Activated CD4-positive, alpha-beta T cell treated with anti-CD3 and anti-CD28 coated beads for 24 hours (primary cell): Measurements from ENCODE around the gene CPXM1.

Experiments used
- DNase-seq, 2 donors: peaks; one replicate each; pipeline ENCODE4 v3.0.0-alpha.2; 2020; ENCODE audit warnings: low read depth in 2 of 2

The CPXM1 gene

GRCh38 chr20:2748551-2749342 is 51.7 kb downstream of the CPXM1 start:
- no peak for DNase-seq

DNA sequence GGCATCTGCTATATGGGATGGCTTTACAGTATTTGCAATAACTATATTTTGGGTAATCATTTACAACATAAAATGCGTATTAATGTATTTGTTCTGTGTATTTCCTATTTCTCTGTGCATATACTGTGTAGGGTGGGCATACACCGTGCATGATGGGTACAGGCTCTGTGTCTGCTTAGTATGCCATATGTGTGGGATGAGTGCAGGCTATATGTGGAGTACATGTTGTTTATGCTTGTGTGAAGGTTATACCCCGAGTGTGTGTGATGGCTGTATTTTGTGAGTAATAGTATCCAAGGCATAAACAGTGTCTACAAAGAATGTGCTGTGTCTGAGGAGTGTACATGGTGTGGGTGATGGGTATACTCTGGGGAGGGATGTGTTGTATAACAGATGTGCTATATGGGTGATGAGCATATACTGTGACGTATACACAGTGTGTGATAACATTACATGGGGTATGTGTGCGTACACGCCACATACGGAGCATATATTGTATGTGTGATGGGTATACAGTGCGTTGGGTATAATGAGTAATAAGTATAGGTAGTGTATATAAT is 52.7 kb downstream of the CPXM1 start:
- no peak for DNase-seq

DNA sequence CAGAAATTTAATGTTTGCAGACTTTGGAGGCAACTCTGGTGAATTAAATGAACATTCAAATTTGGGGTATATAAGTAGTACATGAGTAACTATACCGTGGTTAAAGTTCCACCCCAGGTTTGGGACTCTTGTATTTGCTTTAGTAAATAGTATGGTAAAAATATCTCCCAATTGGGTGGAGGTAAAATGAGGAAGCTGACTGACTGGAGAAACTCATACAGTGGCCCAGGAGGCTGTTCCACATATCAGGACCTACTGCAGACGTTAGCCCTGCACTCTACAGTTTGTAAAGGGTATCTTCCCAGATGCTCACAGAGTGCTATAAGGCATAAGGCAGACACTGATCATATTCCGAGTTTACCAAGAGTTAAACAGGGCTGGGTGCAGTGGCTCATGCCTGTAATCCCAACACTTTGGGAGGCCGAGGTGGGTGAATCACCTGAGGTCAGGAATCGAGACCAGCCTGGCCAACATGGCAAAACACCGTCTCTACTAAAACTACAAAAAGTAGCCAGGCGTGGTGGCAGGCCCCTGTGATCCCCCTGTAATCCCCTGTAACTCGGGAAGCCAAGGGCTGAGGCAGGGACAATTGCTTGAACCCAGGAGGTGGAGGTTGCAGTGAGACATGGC is 53.7 kb downstream of the CPXM1 start:
- no peak for DNase-seq

- no peak for DNase-seq
Measured at GRCh38 chr20:2745936-2746635, 54.3 kb downstream of the CPXM1 start.

- DNase-seq, result no peak
Measured at GRCh38 chr20:2745060-2745910, 55.1 kb downstream of the CPXM1 start.
